HG03457 (cell line): ENCODE results near the gene ACTN4.
"Not testable (repeated sequence)": the region's sequence is repeated elsewhere in the genome, so short reads cannot be mapped to it uniquely, and the experiment has no call there.

Experiments used
- ATAC-seq: cut with Tn5 transposase; IDR thresholded peaks from one replicate; pipeline ENCODE4 v1.9.1; 2021; ENCODE audit warnings: moderate number of reproducible peaks; ENCODE audit not compliant: unreplicated experiment

The ACTN4 gene

DNA sequence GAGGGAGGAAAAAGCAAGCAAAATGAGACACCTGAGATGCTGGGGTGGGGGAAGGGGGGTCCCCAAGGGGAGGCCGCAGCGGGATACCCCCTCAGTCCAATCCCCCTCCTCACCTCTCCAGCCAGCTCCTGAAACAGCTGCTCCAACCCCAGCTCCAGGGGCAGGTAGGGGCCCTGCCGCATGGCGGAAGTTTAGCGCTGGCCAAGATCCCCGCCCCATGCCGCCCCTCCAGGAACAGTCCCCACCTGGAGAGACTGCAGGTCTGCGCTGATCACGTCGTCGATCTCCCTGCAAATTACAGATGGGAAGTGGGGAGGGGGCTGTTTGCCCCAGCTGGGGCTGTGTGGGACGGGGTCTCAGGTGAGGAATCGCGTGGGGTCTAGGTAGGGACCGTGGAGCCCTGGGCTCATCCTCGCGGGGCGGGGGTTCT, 87.8 kb downstream of the ACTN4 start:
- ATAC-seq: no peak

DNA sequence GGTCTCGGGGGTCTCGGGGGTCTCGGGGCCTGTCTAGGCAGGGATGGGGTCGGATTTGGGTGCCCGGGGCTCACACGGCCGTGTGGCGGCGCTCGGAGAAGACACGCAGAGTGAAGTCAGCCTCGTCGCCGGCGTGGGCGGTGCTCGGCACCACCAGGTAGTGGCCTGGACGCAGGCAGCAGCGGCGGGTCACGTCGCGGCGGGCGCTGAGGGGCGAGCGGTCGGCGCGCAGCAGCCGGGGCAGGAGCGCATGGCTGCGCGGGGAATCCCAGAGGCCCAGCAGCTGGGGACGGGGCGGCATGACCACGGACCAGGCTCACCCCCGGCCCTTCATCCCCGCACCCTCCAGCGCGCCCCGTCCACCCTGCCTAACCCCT, 88.6 kb downstream of the ACTN4 start:
- no peak for ATAC-seq

DNA sequence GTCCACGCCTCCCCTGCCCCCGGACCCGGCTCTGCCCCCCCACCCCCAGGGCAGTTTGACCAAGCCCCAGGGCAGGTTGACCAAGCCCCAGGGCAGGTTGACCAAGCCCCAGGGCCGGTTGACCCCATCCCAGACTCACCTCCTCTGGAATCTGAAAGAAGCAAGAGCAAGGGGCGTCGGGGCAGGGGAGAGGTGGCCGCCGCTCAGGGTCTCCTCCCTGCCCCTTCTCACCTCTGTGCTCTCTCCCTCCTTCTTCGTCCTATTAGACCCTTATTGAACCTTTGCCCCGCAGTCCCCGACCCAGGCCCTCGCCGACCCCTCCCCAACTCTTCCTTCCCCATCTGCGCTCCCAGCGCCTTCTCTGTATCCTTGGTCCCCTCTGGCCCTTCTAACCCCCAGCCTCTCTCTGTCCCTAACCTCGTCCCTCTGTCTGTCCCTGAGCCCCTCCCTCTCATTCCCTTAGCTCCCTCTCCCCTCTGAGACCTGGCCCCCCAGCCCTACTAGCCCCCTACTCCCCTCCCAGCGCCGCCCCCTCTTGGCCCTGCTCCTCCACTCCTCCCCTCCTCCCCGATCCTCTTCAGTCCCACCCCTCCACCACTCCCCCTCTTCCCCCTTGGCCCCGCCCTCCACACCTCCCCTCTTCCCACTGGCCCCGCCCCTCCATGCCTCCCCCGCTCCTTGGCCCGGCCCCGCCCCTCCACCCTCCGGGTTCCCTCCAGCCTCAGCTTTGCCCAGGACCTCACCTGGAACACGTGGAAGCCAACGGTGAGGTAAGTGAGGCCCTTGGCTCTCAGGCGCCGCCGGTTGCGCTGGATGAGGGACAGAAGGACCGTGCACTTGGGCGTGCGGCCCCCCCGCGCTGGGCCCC, 89.2 kb downstream of the ACTN4 start:
- no peak for ATAC-seq

DNA sequence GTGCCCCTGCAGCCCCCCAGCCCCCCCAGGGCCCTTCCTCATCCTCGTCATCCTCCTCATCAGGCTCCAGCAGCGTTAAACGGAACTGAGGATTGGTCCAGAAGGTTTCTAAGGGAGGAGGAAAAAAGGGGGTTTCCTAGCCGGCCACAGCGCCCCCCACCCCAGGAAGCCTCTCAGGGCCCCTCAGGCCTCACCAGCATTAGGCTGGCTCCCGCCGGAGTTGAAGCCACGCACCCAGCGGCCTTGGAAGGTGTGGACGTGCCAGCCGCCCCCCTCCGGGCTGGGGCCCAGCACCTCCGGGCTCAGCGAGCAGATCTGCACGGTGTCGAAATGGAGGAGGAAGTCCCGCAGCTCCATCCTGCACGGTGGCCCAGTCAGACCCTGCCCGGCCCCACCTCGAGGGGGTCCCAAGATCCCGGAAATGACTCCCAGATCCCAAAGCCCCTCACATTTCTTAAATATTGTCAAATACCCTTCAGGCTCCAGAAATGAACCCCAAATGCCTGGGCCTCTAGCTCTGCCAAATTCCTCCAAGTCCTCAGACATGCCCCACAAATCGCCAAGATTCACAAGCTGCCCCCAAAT, 89.9 kb downstream of the ACTN4 start:
- no peak for ATAC-seq

DNA sequence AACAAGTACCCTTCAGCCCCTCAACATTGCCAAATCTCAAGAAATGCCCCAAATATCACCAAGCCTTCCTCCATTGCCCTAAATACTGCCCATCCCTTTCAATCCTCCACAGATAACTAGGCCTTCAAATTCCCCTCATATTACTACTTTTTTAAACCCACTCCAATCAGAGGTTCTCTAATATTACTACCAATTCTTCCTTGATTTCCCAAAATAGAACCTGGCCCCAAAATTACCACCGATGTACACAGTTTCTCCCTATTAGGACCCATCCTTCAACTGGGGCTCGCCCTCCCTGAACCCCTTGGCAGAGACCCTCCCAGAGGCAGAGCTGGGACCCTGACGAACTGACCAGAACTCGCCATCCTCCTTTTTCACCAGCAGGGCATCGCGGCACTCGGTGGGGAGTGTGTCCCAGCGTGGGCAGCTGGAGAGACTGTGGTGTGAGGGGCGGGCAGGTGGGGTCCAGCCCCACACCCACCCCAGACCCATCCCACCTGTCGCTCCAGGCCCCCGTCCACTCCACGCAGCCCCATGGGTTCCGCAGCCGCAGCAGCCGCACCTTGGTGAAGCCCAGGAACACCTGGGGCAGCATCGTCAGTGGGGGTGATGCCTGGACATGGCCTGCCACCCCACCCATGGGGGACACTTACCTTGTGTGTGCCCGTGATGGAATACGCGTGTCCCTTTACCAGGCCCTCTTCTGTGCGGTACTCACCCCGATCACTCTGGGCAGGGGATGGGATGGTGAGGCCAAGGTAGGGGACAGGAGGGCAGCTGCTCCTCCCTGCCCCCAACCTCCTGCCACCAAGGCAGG, 90.7 kb downstream of the ACTN4 start:
- no peak for ATAC-seq

DNA sequence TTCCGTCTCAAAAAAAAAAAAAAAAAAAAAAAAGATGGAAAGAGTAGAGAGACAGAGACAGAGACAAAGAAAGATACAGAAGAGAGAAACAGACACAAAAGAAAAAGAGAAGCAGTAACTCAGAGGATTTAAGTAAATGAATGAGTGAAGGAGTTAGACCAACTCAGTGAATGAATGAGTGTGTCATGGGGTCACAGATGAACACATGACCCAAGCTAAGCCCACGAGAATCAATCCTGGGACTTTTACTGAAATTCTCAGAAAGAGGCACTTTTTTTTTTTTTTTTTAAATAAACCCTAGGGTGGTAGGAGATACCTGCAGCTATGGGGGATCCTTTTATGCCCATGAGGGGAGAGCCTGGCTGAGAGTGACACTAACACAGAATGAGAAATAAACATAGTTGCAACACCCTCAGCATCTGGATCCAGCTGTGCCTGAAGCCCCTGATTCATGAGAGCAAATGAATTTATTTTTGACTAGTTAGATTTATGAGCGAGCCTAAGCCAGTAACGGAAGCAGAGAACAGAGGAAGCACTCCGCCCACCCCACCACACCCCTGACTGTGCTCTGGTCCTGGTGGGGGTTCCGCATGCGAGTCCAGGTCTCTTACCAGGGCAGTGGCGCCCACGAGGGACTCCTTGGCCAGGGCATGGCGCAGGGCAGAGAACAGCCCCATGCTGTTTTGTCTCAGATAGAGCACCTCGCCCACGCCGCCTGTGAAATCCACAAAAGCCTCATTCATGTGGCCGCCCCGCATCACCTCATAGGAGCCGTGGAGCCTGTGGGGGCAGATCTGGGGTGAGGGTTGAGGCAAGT, 92.2 kb downstream of the ACTN4 start:
- ATAC-seq: no peak

DNA sequence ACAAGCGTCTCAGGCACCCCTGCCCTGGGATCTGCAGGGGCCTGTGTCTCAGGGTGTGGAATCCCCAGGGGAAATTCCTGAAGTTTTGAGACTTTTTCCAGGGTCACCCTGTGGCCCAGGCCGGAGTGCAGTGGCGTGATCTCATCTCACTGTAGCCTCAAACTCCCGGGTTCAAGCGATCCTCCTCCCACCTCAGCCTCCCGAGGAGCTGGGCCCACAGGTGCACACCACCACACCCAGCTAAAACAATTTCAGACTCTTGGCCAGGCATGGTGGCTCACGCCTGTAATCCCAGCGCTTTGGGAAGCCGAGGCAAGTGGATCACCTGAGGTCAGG, 92.8 kb downstream of the ACTN4 start:
- ATAC-seq: no peak

DNA sequence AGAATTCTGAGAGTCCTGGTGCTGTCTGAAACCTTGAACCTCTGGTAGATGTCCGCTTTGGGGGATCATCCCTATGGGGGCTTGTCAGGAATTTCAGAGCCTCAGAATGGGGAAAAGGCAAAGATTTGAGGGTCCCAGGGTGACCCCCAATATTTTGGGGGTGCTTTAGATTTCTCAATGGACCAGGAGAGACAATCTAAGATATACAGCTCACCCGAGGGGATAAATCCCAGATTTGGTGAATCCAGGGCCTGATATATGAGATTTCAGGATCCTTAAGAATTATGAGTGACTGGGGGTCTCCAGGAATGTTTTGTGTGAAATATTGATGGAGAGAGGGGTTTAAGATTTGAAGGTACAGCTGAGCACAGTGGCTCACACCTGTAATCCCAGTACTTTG, 93.5 kb downstream of the ACTN4 start:
- no peak for ATAC-seq

DNA sequence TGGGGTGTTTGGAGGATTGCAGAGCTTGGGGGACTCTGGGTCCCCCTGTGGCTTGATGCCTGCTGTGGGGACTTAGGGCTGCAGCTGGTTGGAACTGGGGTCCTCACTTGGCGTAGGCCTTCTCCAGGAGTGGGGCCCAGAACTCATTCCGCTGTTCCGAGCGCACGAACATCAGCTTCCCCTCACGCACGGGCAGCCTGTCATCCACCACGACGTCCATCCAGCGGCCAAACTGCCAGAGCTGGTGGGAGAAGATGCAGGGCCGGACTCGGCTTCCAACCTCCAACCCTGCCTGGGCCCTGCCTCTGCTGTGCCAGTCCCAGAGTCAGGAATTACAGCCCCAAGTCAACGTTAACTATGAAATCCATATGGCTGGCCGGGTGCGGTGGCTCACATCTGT, 94.2 kb downstream of the ACTN4 start:
- no peak for ATAC-seq

DNA sequence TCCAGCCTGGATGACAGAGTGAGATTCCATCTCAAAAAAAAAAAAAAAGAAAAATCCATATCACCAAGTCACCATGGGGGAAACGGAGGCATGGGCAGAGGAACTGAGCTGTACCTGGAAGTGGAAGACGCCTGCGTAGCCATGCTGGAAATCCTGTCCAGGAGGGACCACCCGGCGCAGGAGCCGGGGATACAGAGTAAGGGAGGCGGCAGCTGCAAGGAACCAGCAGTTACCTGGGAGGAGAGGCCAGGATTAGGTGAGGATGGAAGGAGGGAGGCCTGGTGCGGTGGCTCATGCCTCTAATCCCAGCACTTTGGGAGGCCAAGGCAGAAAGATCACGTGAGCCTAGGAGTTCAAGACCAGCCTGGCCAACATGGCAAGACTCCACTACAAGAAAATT, 94.8 kb downstream of the ACTN4 start:
- no peak for ATAC-seq

DNA sequence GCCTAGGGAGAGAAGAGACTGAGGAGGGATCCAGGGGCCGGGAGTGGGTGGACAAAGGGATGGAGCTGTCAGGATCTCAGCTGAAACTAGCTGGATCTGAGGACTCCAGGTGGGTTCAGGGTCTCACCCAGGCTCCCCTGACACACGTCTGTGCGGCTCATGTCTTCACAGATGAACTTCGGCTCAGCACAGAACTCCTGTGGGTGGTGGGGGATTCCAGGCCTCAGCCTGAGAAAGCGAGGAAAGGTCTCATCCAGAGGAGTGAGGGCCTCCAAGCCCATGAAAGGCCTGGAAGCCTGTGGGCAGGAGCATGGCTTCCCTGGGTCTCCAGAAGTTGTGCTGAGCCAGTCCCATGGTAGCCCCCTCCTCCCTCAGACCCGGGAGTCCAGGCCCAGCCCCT, 95.5 kb downstream of the ACTN4 start:
- no peak for ATAC-seq

DNA sequence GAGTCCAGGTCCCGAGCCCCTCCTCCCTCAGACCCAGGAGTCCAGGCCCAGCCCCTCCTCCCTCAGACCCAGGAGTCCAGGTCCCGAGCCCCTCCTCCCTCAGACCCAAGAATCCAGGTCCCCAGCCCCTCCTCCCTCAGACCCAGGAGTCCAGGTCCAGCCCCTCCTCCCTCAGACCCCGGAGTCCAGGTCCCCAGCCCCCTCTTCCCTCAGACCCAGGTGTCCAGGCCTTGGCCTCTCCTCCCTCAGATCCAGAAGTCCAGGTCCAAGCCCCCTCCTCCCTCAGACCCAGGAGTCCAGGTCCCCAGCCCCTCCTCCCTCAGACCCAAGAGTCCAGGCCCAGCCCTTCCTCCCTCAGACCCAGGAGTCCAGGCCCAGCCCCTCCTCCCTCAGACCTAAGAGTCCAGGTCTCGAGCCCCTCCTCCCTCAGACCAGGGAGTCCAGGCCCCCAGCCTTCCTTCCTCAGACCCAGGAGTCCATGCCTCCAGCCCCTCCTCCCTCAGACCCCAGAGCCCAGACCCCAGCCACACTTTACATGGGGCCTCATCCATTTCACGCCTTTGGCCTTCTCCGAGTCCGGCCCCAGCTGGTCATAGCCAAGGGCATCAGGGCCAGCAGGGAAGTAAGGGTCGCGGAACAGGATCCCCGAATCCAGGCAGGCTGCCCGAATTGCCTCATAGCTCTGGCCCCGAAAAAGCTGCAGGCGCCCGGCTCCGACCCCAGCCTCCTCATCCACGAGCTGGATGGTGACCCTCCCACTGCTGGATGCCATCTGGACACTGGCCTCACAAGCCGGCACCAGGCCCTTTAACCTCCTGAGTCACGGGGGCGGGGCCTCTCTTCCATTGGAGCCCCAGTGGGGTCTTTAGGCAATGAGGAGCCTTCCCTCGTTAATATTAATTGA, 96.2 kb downstream of the ACTN4 start:
- no peak for ATAC-seq

DNA sequence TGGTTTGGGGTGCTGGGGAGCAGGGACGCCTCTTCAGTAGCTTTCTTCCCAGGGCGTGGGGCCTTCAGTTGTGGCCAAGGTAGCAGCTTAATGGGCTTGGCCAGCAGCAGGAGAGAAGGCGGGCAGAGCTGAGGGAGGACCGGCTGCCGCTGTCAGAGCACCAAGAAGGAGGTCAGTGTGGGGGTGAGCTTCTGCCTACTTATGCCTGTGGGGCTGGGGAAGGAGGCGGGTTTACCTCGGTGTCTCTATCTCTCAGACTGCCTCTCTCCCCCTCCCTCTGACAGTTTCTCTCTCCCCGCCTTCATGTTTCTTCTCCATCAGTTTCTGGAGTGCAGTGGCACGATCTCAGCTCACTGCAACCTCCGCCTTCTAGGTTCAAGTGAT, 96.8 kb downstream of the ACTN4 start, which contains the start of gene CAPN12:
TSS of gene CAPN12 (minus strand) at position 177 of the 384 bp plus-strand sequence. CDS start 309 bp downstream, outside the sequence.
- no peak for ATAC-seq

DNA sequence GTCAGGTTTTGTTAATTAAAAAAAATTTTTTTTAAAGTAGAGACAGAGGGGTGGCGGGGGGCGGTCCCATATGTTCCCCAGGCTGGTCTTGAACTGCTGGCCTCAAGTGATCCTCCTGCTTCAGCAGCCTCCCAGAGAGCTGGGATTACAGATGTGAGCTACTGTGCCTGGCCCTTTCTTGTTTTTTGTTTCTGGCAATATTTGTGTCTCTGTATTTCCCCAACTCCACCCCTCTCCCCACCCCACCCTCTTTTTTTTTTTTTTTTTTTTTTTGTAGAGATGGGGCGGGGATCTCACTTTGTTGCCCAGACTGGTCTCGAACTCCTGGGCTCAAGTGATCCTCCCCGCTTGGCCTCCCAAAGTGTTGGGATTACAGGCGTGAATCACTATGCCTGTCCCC, 97.4 kb downstream of the ACTN4 start:
- ATAC-seq: no peak

DNA sequence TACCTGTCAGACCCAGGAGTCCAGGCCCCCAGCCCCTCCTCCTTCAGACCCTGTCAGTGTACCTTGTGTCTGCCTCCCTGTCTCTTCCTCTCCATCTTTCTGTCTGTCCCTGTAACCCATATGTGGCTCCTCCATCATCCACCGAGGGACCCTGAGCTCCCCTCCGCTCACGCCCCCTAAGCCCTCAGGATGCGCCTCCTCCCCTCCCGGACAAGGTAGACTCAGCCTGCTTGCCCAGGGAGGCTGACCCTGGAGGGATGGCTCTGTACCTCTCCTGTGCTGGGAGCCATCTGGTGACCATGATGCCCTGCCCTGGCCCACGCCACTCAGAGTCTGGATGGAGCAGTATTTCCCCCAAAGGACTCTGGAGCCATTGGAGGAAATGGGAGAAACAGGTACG, 97.9 kb downstream of the ACTN4 start:
- no peak for ATAC-seq

DNA sequence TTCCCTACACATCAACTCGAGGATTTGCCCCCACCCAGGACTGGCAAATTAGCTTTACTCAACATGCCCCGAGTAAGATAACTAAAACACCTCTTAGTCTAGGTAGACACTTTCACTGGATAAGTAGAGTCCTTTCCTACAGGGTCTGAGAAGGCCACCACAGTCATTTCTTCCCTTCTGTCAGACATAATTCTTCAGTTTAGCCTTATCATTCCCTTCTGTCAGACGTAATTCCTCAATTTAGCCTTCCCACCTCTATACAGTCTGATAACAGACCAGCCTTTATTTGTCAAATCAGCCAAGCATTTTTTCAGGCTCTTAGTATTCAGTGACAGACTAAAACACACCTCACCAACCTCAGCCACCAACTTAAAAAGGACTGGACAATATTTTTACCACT, 106.3 kb downstream of the ACTN4 start:
- ATAC-seq: not testable (repeated sequence)

DNA sequence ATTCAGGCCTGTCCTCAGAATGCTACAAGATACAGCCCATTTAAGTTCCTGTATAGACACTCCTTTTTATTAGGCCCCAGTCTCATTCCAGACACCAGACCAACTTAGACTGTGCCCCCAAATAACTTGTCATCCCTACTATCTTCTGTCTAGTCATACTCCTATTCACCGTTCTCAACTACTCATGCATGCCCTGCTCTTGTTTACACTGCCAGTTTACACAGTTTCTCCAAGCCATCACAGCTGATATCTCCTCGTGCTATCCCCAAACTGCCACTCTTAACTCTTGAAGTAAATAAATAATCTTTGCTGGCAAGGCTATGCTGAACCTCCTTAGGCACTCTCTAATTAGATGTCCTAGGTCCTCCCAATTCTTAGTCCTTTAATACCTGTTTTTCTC, 106.7 kb downstream of the ACTN4 start:
- not testable (repeated sequence) for ATAC-seq

DNA sequence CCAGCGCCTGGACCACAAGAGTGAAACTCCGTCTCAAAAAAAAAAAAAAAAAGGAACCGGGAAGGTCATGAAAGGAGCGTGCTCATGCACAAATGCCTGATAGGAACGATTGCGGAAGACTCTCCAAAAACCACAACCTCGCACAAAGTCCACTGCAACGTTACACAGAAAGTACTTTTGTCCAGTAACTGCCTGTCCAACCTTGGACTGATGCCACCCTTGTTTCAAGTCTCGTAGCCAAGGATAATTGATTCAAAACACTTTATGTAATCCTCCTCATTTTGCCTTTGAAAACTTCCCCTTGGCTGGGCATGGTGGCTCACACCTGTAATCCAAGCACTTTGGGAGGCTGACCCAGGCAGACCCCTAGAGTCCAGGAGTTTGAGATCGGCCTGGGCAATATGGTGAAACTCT, 112.1 kb downstream of the ACTN4 start:
- ATAC-seq: no peak

DNA sequence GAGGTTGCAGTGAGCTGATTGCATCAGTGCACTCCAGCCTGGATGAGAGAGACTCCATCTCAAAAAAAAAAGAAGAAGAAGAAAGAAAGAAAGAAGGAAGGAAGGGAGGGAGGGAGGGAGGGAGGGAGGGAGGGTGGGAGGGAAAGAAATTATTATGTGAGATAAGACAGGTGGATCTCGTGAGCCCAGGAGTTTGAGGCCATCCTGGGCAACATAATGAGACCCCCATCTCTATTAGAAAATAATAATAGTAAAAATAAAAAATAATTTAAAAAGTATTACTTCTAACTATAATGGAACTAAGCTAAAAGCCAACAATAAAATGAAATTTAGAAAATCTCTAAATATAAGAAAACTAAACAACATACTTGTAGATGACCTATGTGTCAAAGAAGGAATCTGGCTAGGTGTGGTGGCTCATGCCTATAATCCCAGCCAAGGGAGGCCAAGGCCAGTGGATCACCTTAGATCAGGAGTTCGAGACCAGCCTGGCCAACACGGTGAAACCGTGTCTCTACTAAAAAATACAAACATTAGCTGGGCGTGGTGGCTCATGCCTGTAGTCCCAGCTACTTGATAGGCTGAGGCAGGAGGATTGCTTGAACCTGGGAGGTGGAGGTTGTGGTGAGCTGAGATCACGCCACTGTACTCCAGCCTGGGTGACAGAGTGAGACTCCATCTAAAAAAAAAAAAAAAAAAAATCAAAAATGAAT, 113.5 kb downstream of the ACTN4 start:
- not testable (repeated sequence) for ATAC-seq
